ENCODE data around the gene TRIM34.

- TF ChIP-seq POLR2A (IDR thresholded peaks at IDR 0.05), result no peak
- TF ChIP-seq, protein P1, sequence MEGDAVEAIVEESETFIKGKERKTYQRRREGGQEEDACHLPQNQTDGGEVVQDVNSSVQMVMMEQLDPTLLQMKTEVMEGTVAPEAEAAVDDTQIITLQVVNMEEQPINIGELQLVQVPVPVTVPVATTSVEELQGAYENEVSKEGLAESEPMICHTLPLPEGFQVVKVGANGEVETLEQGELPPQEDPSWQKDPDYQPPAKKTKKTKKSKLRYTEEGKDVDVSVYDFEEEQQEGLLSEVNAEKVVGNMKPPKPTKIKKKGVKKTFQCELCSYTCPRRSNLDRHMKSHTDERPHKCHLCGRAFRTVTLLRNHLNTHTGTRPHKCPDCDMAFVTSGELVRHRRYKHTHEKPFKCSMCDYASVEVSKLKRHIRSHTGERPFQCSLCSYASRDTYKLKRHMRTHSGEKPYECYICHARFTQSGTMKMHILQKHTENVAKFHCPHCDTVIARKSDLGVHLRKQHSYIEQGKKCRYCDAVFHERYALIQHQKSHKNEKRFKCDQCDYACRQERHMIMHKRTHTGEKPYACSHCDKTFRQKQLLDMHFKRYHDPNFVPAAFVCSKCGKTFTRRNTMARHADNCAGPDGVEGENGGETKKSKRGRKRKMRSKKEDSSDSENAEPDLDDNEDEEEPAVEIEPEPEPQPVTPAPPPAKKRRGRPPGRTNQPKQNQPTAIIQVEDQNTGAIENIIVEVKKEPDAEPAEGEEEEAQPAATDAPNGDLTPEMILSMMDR (IDR thresholded peaks at IDR 0.05), result no peak
Measured at GRCh38 chr11:5658318-5658717, 33.5 kb downstream of the TRIM34 start.

All from thyroid gland (tissue), 4 donors.